GM19025 (cell line): ENCODE measurements around the gene COL4A6.

Source experiments
- ATAC-seq: cut with Tn5 transposase; IDR thresholded peaks from one replicate; pipeline ENCODE4 v1.9.1; 2021; ENCODE audit warnings: mild to moderate bottlenecking, low read depth, moderate library complexity; ENCODE audit not compliant: unreplicated experiment

COL4A6 gene

DNA sequence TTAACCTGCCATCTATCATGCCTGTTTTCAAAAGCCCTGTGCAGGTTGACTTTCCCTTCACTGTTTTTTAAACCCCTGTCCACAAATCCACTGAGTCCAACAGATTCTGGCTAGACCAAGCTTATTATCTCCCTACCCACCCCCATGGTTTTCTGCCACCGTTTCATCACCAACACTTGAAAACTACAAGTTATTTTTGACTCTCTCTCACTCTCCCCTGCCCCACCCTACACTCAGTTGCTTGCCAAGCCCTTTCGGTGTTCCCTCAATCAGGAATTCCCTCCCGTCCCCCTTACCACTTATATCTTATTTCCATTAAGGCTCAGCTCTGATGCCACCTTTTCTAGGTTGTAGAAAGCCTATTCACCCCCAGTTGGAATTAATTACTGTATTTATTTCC lies 316.9 kb downstream of the COL4A6 start:
- no peak for ATAC-seq

DNA sequence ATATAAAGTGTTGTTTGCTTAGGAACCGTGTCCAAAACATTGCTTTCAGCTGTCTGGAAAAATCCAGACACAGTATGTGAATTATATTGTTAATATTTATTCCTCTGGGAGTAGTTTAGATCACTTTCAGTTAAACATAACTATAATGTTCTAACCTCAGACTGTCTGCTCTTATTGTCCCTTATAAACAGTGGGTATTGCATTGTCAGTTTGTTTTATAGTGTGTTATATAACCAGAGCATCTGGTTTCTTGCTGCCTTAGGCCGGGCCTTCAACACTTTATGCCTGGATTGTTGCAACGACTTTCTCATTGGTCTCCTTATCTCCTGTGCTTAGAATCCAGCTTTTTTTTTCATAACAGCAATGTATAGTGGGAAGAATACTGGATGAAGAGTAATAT lies 320.2 kb downstream of the COL4A6 start:
- ATAC-seq, result no peak

DNA sequence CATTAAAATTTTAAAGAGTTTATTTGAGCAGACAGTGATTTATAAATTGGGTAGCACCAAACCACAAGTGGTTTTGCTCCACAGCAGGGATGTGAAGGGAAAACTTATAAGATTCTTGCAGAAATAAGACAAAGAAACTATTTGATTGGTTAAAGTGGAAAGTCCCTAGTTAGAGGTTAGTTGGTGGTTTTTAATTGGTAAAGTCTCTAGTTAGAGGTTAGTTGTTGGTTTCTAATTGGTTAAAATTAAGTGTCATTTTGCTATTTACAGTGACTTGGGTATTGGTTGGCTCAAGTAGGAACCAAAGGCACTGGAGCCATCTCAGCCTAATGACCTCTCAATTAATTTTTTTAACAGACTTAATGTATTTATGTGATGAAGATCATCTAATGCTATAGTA lies 323.7 kb downstream of the COL4A6 start:
- ATAC-seq, result no peak
